HepG2 (cell line): ENCODE results near the gene CDC42EP1. TPM values are rescaled to one million over a fixed set of nuclear protein-coding genes. Genes with fewer than 3 reads are reported as not detected.
A peak's percentile ranks its signal among the peaks of the same experiment; 100 is the strongest.

Experiments used
- MAX ChIP-seq: IDR thresholded peaks from 2 replicates; pipeline ENCODE4 v1.6.1; 2012; ENCODE audit warnings: inconsistent platforms
- NRL ChIP-seq: sonication (generic); formaldehyde crosslinking; IDR thresholded peaks from 2 replicates; pipeline ENCODE4 v1.5.0; 2020; ENCODE audit warnings: missing genetic modification reagents, mild to moderate bottlenecking, moderate library complexity, borderline replicate concordance
- PHF21A ChIP-seq: sonication (generic); formaldehyde crosslinking; IDR thresholded peaks from 2 replicates; pipeline ENCODE4 v1.5.0; 2020; ENCODE audit warnings: mild to moderate bottlenecking, missing genetic modification reagents
- RARG ChIP-seq: sonication (generic); formaldehyde crosslinking; IDR thresholded peaks from 2 replicates; pipeline ENCODE4 v1.4.0; 2020; ENCODE audit warnings: low read depth, mild to moderate bottlenecking, missing genetic modification reagents
- SNAPC2 ChIP-seq: sonication (generic); formaldehyde crosslinking; IDR thresholded peaks from 2 replicates; pipeline ENCODE4 v1.8.1; 2022; ENCODE audit warnings: mild to moderate bottlenecking, missing genetic modification reagents
- SNAPC4 ChIP-seq: sonication (generic); formaldehyde crosslinking; IDR thresholded peaks from 2 replicates; pipeline ENCODE4 v1.4.0; 2020; ENCODE audit warnings: mild to moderate bottlenecking, missing genetic modification reagents
- TFDP1 ChIP-seq: IDR thresholded peaks from 2 replicates; pipeline ENCODE4 v1.6.1; 2016; ENCODE audit warnings: missing compliant biosample characterization, missing genetic modification reagents, borderline replicate concordance
- THYN1 ChIP-seq: sonication (generic); formaldehyde crosslinking; IDR thresholded peaks from 2 replicates; pipeline ENCODE4 v1.8.1; 2023; ENCODE audit warnings: low read depth, mild to moderate bottlenecking, moderate library complexity, missing genetic modification reagents, borderline replicate concordance
- ZBTB42 ChIP-seq: sonication (generic); formaldehyde crosslinking; IDR thresholded peaks from 2 replicates; pipeline ENCODE4 v1.5.0; 2020; ENCODE audit warnings: mild to moderate bottlenecking, missing genetic modification reagents
- ZNF232 ChIP-seq: sonication (generic); formaldehyde crosslinking; IDR thresholded peaks from 2 replicates; pipeline ENCODE4 v1.4.0; 2020; ENCODE audit warnings: missing genetic modification reagents, borderline replicate concordance
- ZNF333 ChIP-seq: sonication (generic); formaldehyde crosslinking; IDR thresholded peaks from 2 replicates; pipeline ENCODE4 v1.4.0; 2020; ENCODE audit warnings: mild to moderate bottlenecking, missing genetic modification reagents, borderline replicate concordance
- ZNF441 ChIP-seq: sonication (generic); formaldehyde crosslinking; IDR thresholded peaks from 2 replicates; pipeline ENCODE4 v1.7.0; 2021; ENCODE audit warnings: missing genetic modification reagents, borderline replicate concordance
- polyA plus RNA-seq, 8 experiments: library from polyadenylated mRNA; depleted of rRNA in 3 of 8; stranded (reverse) in 7 of 8; unstranded in 1 of 8; fragments of >200 nt; fragmentation: Illumina TruSeq in 4 of 8; extraction: Trizol in 4 of 8; gene quantifications; 2 replicates each; pipeline versions ENCODE4 v1.2.1 to v1.2.3, GENCODE V29; 2011 to 2016; ENCODE audit warnings: low read depth in 4 of 8, missing spikeins in 1 of 8, mixed read lengths in 1 of 8; ENCODE audit not compliant: insufficient read depth in 1 of 8
- total RNA-seq, 5 experiments: library from RNA; depleted of rRNA; stranded (reverse); fragments of >200 nt; fragmentation: Illumina TruSeq; extraction: Trizol; gene quantifications; 2 replicates each; pipeline ENCODE4 v1.2.3, GENCODE V29; 2016; ENCODE audit warnings: low read depth in 1 of 5
- TF ChIP-seq, protein P1 (sequence below), 2 experiments: fragments of 450-650 bp in 1 of 2; sonication (generic) in 1 of 2; formaldehyde crosslinking; IDR thresholded peaks; 2 replicates each; pipeline versions ENCODE4 v1.5.0 to v1.8.0; 2020 to 2022; ENCODE audit warnings: mild to moderate bottlenecking in 1 of 2, missing genetic modification reagents in 1 of 2

Gene CDC42EP1
- total and polyA plus RNA-seq, 2 of the 13 experiments (the other 11 are each of a cell fraction or from before 2014, with no cell fraction given): 17.1 to 29.5 TPM

- TF ChIP-seq THYN1 (CRISPR knock-in tag) (no peak), TFDP1 (CRISPR knock-in tag) (0 out of 2 replicates have a peak, but pooled peaks have one; percentile 34), ZBTB42 (peak; percentile 74; the same call in 1 of the 2 replicates), ZNF232 (CRISPR knock-in tag) (no peak), SNAPC2 (peak; percentile 20; the same call in 1 of the 2 replicates), MAX (peak; percentile 61; the same call in 1 of the 2 replicates), PHF21A (CRISPR knock-in tag) (no peak), ZNF441 (CRISPR knock-in tag) (no peak), NRL (0 out of 2 replicates have a peak, but pooled peaks have one; percentile 40), RARG (CRISPR knock-in tag) (no peak), ZNF333 (CRISPR knock-in tag) (0 out of 2 replicates have a peak, but pooled peaks have one; percentile 53), SNAPC4 (CRISPR knock-in tag) (no peak)
- TF ChIP-seq, protein P1, sequence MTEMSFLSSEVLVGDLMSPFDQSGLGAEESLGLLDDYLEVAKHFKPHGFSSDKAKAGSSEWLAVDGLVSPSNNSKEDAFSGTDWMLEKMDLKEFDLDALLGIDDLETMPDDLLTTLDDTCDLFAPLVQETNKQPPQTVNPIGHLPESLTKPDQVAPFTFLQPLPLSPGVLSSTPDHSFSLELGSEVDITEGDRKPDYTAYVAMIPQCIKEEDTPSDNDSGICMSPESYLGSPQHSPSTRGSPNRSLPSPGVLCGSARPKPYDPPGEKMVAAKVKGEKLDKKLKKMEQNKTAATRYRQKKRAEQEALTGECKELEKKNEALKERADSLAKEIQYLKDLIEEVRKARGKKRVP (CRISPR knock-in tag; IDR thresholded peaks at IDR 0.05): peak in 1 of 2 experiments; percentile 61; a peak in 1 of 4 replicates
Measured at GRCh38 chr22:37569921-37570660, 9.8 kb downstream of the CDC42EP1 start (continued).
